Measurements from ENCODE around the gene VSTM4.

VSTM4 gene

DNA sequence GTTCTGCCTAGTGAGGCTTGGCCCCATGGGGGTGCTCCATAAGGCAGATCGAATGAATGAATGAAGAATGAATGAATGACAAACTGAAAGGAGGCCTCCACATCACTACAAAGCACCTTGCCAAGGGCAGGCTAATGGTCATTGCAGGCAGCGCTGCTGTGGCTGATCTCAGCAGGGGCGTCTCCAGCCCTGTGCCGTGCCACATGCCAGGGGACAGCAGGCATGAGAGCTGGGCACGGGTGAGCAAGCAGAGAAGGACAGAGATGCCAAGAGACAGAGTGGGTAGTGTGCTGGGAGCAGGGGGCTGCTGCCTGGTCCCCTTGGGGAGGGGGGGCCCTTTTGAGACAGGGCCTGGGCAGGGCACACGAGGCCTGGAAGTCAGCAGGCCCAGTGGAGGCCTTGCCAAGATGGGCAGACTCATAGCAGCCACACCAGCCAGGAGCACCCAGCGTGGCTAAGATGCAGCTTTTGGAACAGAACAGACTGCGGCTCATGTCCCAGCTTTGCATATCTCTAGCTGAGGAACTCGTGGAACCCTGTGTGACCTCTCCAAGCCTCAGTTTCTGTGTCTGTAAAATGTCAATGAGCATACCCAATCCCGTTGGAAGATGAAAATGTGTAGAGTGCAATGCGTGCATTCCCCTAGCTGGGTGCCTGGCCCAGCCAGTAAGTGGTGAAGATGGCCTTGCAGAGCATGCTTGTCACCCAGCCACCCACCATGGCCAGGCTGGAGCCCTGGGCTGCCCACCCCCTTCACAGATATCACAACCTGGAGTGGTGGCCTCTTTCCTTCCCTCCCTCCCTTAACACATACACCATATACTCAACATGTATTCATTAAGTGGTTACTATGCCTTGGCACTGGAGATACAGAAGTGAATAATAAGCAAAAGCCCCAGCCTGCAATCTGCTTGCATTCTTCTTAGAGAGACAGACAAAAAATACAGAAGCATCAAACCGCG lies 114.6 kb downstream of the VSTM4 start:
- DNase-seq, result no peak

- no peak for DNase-seq
These were observed 116.0 kb downstream of the VSTM4 start for GRCh38 chr10:48999346-48999745.

DNA sequence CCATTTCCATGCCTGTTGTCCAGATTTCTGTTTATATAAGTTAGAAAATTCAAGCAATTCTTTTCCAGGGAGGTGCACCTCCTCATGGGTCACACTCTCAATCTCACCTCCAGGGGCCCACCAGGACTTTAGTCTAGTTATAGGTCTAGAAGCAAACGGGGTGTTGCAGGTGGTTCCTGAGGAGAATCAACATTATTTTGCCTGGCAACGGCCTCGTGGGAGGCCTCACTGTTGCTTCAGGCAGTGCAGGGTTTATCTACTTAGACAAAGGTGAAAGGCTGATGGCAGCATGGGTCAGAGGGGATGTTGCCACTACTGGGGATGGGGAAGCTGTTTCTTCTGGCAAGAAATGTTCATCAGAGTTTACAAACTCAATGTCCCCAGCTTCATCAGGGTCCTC lies 119.0 kb downstream of the VSTM4 start:
- no peak for DNase-seq

DNA sequence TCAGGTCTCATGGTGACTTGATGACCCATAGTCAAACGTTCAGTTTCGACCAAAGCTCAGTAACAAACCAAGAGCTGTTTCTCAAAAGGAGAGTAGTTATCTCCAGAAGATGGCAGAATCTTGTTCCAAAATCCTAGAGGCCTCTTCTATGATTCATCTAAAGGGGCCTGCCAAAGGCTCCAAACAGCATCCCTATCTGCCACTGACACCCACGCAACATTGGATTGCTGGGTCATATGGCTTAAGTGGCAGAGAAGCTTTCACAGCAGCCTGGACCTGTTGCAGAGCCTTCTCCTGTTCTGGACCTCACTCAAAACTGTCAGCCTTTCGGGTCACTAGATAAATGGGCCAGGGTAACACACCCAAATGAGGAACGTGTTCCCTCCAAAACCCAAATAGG lies 121.7 kb downstream of the VSTM4 start:
- no peak for DNase-seq

DNA sequence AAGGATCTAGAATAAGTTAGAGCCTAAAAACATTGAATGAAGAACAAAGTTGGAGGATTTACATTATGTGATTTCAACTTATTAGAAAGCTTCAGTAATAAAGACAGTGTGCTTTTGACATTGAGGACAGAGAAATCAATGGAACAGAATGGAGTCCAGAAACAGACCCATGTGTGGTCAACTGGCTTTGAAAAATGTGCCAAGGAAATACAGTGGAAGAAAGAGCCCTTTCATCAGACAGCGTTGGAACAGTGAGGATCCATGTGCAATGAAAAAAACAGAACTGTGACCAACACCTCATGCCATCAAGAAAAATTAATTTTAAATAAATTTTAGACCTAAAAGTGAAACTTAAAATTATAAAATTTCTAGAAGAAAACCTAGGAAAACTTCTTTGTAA lies 125.1 kb downstream of the VSTM4 start:
- DNase-seq, result no peak

DNA sequence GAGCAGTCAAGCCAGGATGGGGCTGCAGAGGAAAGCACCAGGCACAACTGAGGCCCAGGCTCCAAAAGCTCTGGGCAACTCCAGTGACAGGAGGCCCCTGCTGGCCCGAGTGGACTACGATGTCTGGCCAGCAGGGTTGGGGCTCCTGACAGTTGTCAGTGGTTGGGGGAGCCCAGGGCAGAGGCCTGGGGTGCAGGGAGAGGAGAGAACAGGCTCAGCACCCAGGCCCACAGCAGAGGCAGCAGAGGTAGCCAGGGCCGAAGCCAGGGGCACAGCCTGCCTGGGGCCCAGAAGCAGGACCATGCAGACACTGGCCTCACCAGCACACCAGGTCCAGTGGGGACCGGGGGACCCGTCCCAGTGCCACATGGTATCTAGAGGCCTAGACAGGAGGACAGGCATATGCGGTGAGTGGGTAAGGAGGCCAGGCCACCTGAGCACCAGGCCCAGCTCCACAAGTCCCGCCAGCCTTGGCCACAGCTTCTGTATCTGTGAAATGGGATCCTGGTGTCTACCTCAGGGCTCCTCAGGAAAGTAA lies 129.6 kb downstream of the VSTM4 start:
- no peak for DNase-seq

DNA sequence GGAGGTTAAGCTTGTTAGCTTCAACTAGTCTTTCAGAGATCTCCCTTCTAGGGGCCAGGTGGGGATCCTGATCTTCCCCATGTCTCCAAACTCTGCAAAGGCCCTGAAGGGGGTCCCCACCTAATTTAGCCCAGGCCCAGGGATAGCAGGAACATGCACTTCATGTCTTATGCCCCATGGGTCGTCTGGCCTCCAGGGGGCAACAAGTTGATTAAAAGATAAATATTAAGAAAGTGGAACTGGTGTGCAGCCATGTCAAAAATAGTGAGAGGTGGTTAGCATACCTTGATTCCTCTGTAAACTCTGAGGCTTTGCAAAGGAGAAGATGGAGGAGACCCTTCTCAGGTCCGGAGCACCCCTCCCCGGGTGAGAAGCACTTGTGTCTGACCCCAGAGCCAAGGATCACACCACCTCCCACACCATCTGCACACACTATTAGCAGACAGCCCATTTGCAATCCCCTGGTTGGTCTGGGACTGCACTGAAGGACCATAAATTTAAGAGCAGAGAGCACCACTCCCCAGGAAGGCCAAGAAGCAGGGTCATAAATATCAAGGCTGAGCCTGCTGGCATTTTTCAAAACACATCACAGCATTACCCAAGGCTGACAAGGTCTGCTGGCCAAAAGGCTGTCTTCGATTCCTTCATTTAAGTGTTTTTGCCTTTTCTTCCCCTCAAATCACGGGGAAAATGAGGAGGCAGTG lies 131.5 kb downstream of the VSTM4 start:
- DNase-seq, result no peak

DNA sequence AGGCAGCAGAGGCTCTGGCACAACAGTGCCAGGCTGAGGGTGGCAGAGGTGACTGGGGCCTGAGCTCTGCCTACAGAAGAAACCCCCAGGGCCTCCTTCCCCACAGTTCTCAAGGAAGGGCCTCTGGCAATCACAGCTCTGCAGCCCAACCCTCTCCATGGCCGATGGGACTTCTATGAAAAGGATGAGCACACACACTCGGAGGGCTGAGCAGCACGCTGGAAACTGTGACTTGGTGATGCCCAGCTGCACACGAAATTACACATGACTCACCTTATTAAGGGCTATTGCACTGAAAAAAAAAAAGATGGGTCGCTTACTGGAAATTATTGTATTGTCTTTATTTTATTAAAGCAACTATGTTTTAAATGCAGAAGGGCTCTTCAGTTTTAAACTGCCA lies 132.7 kb downstream of the VSTM4 start:
- no peak for DNase-seq

- no peak for DNase-seq
These were observed 133.9 kb downstream of the VSTM4 start for GRCh38 chr10:48981310-48981907.

DNA sequence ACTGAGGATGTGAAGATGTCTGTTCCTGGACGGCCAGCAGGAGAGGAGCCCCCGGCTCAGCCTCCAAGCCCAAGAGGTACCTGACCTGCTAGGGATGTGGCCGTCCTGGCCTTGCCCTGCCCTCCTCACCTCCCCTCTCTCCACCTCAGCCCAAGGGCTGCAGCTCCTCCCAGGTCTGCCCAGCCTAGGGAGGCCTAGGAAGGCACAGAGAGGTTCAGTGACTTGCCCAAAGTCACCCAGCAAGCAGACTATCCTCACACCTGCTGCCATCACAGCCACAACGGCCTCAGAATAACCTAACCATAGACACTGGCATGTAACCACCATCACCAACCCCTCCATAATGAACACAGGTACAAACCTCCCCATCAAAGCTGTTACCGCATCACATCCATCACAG lies 137.0 kb downstream of the VSTM4 start:
- no peak for DNase-seq

GRCh38 chr10:48976196-48976595 lies 139.1 kb downstream of the VSTM4 start:
- DNase-seq, result no peak

DNA sequence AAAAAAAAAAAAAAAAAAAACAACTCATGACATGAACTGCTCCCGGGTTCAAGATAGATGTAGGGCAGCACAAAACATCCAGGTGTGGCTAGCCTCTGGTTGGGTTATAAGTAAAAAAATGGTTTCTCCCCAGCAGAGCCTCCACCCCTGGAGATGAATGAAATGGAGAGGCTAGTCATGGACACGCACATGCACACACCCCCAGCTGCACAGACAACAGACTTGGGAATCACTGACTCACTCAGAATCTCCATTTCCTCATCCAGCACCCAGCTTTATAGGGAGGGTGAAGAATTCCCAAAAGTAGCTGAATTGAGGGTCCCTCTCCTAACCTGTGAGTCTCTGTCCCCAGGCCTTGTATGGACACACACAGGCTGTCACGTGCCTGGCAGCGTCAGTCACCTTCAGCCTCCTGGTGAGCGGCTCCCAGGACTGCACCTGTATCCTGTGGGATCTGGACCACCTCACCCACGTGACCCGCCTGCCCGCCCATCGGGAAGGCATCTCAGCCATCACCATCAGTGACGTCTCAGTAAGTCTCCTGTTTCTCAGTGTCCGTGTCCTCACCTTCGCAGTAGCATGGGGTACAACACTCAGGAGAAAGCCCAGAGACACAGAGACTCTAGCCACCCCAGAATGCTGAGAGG lies 140.7 kb downstream of the VSTM4 start:
- DNase-seq, result no peak

DNA sequence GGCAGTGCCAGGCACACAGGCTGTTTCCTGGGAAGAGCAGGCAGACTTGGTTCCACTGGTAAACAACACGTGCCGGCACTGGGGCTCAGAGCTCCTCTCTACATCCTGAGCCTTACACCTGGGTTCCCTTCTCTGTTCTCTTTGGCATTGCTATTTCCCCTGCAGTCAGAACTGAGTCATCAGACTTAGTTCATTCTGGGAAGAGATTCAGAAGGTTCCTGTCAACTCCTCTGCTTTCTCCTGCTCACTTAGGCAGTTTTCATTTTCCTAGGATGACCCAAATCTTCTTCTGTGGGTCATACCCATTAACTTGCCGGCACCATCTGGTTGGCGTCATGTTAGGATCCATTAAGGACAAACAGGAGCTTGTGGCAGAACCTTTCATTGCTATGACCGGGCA lies 142.3 kb downstream of the VSTM4 start:
- DNase-seq, result no peak

DNA sequence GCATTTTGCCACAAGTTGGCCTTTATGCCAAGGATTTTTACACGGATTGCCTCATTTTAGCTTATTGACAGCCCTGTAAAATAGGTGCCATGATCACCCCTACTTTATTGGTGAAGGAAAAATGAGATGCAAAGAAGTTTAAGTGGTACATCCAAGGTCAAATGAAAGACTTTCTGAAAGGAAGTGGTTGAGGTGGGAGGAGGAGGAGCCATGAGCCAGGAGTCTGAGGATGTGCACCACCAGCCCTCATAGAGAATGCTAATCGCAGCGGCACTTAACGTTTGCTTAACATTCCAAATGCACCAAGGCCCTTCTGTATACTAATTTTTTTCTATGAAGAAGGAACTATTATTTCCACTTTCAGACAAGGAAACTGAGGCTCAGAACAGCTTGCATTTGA lies 144.7 kb downstream of the VSTM4 start:
- no peak for DNase-seq

DNA sequence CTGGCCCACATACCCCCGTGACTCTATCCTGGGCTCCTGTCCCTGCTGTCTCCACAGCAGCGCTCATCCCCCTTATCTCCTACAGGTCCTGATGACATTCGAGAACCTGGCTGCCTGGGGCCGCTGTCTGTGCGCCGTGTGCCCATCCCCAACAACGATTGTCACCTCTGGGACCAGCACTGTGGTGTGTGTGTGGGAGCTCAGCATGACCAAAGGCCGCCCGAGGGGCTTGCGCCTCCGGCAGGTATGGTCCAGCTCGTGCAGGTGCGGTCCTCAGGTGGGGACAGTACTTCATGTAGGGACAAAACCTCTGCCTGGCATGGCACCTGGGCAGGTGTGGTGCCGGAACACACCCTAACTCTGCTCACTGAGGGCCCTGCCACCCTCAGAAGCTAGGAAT lies 145.3 kb downstream of the VSTM4 start:
- DNase-seq, result no peak

DNA sequence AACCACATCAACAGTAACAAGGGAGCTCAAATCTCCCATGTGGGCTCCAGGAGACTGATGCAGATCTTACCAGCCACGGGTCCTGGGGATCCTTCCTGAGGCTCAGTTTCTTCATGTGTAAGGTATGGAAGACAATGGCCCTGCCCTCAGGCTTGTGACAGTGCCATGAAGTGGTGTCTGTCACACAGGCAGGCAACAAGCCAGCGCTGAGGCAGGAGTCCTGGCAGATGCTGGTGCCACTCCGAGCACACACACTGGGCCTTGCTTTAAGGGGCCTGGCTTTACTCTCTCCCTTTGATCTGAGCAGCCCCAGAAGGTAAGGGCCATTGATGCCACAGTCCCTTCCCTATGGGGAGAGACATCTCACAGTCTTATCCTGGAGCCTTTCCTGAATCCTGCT lies 147.3 kb downstream of the VSTM4 start:
- no peak for DNase-seq

DNA sequence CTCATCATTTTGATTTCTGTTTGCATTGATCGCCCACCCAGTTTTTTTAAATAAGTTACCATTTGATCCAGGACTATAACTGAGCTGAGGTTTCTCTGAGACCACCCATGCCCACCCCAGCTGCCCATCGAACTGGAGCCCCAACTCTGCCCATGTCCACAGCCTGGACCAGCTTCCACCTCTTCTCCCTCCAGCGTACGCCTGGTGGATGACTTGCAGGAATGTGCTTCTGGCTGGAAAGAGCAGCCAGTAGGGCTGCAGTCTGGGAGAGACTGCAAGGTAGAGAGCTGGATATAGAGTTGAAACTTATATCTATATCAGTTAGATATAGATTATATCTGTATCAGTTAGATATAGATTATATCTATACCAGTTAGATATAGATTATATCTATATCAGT lies 149.9 kb downstream of the VSTM4 start:
- no peak for DNase-seq

All from NCI-H1694 (cell line).